GM19397 (cell line): ENCODE data around the gene TOGARAM1.
A peak's percentile ranks its signal among the peaks of the same experiment; 100 is the strongest.

ENCODE experiments used
- ATAC-seq: cut with Tn5 transposase; IDR thresholded peaks from one replicate; pipeline ENCODE4 v1.9.1; 2021; ENCODE audit warnings: mild to moderate bottlenecking, moderate library complexity; ENCODE audit not compliant: unreplicated experiment

TOGARAM1 gene

DNA sequence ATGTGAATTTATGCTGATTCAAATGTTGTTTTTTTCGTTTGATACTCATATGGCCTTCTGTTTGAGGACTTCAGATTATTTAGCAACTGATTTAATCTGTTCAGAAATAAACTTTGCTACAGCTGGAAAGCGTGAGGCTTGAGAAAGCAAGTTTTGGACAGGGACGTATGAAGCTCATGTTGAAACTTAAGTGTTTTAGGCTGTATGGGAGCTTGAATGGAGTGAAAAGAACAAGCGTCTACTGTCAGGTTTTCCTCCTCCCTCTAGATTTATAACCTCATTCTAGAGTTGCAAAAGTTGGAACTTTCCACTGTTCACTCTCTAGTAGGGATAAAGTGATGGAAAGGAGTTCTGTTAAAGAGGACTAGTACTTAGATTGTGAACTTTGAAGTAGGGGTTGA, 123.0 kb downstream of the TOGARAM1 start:
- ATAC-seq = no peak

DNA sequence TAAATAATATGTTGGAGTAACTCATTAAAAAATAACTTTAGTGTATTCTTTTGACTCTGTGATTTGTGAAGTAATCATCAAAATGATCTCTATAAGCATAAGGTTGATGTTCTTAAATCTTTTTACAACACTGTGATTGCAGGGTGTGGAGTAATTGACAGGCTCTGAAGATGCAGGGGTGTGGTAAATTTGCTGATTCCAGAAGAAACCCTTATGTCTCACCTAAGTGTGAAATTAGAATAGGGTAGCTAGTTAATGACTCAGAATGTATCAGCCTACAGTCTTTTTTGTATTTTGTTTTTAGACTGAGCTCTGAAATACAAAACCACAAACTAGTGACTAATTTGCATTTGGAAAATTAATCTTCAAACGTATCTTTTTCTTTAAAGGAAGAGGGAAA, 127.8 kb downstream of the TOGARAM1 start:
- peak; percentile 56 for ATAC-seq

DNA sequence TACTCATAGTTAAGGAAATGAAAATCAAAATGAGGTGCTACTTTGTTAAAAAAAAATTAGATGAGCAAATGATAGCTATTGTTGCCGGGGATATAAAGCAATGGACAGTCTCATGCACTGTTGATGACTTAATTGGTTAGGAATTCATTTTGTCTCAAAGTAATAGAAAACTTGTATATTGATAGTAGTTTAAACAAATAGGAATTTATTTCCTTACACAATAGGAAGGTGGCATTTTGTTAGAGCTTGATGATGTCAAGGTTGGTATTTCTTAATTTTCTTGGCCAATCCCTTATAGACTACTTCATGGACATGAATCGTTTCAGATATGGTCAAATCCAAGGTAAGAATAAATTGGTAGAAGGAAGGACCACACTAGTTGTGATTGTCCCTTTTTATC, 129.7 kb downstream of the TOGARAM1 start:
- no peak for ATAC-seq

DNA sequence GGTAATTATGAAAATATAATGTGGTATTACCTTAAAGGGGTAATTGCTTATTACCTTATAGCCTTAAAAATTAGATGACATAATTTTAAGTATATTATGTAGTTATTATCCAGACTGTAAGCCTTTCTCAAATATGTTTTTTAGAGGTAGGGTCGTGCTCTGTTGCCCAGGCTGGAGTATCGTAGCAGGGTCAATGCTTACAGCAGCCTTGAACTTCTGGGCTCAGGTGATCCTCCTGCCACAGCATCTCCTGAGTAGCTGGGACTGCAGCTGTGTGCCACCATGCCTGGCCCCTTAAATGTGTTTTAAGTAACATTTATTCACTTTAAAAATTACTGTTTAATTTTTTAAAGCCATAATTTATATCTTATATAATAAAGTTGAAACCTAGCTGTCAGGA, 132.3 kb downstream of the TOGARAM1 start:
- no peak for ATAC-seq

DNA sequence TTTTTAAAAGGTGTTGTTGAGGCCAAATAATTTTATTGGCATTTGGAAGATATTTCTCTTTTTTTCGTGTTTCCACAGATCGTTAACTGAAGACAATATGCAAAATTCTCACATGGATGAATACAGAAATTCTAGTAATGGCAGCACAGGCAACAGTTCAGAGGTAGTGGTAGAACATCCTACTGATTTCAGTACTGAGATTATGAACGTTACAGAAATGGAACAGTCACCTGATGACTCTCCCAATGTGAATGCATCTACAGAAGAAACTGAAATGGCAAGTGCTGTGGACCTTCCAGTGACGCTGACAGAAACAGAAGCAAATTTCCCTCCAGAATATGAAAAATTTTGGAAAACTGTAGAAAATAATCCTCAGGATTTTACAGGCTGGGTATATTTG, 133.2 kb downstream of the TOGARAM1 start:
- ATAC-seq = no peak

DNA sequence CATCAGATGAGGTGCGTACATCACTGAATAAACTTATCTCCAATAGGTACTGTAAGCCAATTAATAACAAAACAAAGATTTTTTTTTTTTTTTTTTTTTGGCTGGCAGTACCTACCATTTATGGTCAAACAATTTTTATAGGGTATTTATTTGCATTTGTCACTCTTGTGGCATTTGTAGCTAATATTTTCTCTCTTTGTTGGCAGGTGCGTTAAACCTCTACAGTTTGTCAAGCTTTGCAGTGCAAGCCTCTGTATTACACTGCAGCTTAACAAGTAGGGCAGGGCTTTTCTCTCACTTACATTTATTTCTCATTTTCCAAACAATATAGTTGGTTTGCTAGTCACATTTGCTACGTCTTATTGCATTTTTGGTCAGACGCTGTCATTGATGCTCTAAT, 134.2 kb downstream of the TOGARAM1 start:
- no peak for ATAC-seq

DNA sequence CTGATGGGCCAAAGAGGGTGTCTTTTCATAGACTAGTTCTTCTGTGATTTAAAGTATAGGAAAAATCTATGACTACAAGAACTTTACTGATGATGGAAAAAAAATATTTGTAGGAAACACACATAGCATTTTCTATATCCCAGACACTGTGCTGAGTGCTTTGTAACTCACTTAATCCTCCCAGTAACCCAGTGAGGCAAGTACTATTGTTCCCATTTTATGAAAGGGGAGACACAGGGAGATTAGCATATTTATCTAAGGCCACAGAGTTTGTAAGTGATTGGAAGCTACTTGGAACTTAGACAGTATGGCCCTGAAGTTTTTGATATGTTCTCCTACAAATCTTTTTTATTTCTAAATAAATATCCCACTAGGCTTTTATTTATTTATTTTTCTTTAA, 141.8 kb downstream of the TOGARAM1 start:
- ATAC-seq = no peak

DNA sequence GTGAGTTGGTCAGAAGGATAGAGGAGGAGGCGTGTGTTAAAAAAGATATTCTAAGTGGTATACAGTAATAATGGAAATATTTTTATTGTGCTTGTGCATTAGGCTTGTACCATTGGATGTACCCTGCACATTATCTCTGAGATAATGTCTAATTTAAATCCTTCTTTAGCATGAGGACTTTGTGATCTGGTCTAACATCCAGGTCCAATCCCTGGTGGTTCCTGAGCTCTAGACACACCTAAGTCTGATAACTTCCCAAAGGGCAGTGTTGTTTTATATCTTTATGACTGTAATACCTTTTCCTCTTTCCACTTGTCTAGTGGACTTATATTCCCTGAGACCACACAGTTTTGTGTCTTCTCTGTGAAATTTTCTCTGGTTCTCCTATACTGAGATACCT, 142.6 kb downstream of the TOGARAM1 start:
- ATAC-seq = no peak

DNA sequence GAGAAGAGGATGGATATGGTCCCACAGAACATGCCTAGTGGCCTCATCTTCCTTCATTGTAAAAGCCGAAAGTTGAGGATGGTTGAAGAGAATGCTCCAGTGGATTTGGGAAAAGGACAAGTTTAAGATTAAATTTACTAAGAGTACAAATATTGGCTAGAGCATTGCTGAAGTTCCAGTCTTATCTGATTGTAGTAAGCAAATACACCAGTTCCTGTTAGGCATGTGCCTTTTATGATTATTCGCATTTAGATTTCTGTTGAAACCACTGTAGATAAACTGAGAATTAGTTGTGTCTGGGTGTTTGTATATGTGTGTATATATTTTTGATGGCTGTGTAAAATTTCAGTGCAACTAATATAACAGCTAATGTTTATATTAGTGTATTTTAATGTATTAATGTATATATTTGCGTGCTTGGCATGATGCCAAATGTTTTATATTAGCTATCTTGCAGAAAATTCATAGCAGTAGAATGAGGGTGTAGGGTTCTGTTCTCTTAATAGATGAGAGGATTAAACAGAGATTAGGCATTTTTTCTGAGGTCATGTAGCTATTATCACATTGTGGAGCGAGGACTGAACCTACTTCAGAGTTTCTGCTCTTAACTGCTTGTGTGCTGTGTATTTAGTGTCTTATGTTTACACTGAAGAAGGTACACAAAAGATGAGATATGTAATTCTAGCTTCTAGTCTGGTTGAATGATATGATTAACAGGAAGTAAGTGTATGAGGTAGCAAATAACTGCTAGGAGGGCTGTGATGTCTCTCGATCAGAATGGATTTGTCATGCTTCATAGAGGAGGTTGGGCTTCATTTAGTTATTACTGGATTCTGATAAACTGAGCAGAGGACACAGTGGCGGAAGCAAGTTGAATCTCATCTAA, 151.1 kb downstream of the TOGARAM1 start:
- ATAC-seq = no peak

DNA sequence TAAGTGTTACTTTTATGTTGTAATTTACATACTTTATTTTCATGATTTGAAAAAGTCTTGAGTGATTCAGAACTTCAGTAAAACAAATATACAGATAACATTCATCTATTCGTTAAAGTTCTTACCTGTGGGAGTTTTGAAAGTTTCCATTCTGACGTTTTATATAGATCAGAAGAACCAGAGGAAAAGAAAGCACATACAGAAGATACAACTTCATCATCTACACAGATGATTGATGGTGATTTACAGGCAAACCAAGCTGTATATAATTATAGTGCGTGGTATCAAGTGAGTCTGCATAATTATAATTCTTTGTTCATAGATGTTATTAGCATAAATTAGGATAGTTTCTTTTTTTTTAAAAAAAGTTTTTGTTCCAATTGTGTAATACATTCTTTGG, 152.3 kb downstream of the TOGARAM1 start:
- no peak for ATAC-seq

DNA sequence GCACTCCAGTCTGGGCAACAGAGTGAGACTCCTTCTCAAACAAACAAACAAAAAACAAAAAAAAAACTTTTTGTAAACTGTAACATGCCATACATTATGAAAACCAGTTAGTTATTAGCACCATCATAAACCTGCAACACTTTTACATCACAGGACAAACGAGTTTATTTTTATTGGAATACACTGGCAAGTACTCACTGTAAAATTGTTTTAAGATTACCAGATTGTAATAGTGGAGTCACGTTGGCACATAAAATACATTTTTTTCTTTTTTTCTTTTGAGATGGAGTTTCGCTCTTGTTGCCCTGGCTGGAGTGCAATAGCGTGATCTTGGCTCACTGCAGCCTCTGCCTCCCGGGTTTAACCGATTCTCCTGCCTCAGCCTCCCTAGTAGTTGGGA, 156.6 kb downstream of the TOGARAM1 start:
- no peak for ATAC-seq

DNA sequence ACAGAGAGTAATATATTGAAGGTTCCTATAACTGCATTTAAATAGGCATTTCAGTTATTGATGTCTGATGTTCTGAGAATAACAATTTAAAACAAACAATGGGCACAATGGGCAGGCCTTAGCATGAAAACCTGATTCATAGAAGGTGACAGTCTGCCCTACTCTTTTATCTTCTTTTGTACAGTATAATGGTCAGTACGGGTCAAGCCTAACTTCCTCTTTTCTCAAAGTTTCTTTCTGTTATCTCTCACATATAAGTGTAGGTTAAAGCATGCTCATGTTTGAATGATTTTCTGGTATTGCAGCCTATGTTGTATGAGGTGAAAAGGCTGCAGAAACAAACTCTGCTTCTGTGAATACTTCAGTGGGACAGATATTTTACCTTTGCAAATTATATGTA, 158.1 kb downstream of the TOGARAM1 start:
- ATAC-seq = no peak

DNA sequence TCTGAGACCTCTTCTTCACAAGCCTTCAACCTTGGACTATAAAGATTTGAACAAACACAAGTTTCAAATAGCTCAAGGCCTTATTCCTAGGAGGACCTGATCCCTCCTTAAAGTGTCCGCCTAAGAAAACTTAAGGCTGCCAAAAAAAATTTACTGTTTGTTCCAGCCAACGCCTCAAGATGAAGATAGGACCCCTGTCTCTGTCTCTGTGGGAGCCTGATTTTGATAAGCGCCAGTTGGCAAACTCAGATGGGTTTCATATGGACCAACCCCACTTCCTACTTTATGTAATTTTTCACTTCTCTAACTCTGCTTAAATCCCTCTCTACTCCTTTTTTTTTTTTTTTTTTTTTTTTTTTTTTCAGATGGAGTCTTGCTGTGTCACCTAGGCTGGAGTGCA, 161.3 kb downstream of the TOGARAM1 start:
- no peak for ATAC-seq
